Measurements from ENCODE around the gene KCP. TPM values are rescaled to one million over a fixed set of nuclear protein-coding genes. Genes with fewer than 3 reads are reported as not detected.

KCP gene
- total RNA-seq, 2 experiments from 2014 or later, result 1.4 to 2.3 TPM

DNA sequence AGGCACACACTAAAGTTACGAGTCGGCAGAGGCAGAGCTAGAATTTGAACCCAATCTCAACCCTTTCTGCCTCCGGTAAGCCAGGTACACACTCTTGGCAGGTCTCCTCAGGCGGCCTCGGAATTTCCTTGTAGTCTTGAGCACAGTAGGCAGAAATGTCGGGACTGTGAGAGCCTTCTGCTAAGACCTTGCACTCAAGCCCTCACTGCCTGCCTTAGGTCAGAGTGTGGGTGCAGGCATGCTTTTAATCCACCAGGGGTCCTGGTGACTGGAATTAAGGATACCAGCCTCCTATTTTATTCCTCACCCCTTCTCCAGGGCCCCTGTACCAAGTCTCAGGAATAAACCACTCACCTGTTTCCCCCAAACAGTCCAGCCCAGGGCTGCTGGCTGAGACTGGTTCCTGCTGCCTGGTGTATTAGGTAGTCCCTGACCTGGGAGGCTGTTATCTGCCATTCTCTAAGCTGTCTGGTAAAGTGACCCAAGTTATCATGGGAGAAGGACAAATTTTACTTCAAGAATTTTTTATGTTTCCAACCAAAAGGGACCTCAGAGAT, 47.0 kb downstream of the KCP start:
- Histone ChIP-seq H2AFZ (ENCODE audit: low read length) (peak overlapping the region; percentile 32; the same call in 1 of the 2 replicates), H3K79me2 (ENCODE audit: insufficient read depth, low read depth, low read length) (peaks cover 20% of the 10 kb centered on the region), H3K4me2 (ENCODE audit: low read length) (peak overlapping the region; percentile 92), H3K9me2 (ENCODE audit: insufficient read depth, low read length) (no peaks in the 10 kb centered on the region), H3K27ac (ENCODE audit: low read depth, low read length, poor library complexity, severe bottlenecking) (peak overlapping the region; percentile 36), H4K20me1 (ENCODE audit: insufficient read depth, low read length) (peaks cover 4% of the 10 kb centered on the region; the same call in 1 of the 2 replicates), H3K9me3 (ENCODE audit: low read length) (no peaks in the 10 kb centered on the region), H3K36me3 (ENCODE audit: insufficient read depth, low read length) (peaks cover 20% of the 10 kb centered on the region; the same call in 1 of the 2 replicates), H3K4me1 (ENCODE audit: insufficient read depth, low read length, poor library complexity, severe bottlenecking) (peaks cover 30% of the 10 kb centered on the region), H3K4me3 (ENCODE audit: low read depth, low read length, poor library complexity, severe bottlenecking) (peak overlapping the region; percentile 83)
- peak; percentile 81 for DNase-seq (ENCODE audit: low spot score)
- intact Hi-C loops (cut with micrococcal nuclease; ENCODE audit: unreplicated experiment), result loop anchor here (1.0 kb wide), 2 partner anchors 20 to 228 kb away; no protein-coding TSS in a partner anchor
- ChIA-PET CTCF (ENCODE audit: unreplicated experiment) (interaction anchor here (1.3 to 1.7 kb wide), 5 partner anchors 7 to 37 kb away, joined by 4 to 9 read pairs (median 5); no protein-coding TSS in a partner anchor), POLR2A (interaction anchor here (0.7 to 2.9 kb wide), 10 partner anchors 9 to 362 kb away, joined by 3 to 12 read pairs (median 4); partner anchors contain the start of genes AHCYL2 and CALU)
- TF ChIP-seq EZH2phosphoT487 (IDR thresholded peaks at IDR 0.05; ENCODE audit: borderline replicate concordance, low read depth, low read length), result no peak
- peak; percentile 77 for TF ChIP-seq CTCF (conservative IDR thresholded peaks at IDR 0.05; ENCODE audit: low read length)
- BruUV-seq (replicated peaks), result no TSS peak

GRCh38 chr7:128862571-128863432, 47.7 kb downstream of the KCP start, which contains the start of gene ATP6V1F:
ATP6V1F (plus strand) TSS chr7:128862856; CDS start chr7:128862905, 49 bp downstream.
- intact Hi-C loops (cut with micrococcal nuclease; ENCODE audit: unreplicated experiment), result loop anchor here (1.0 kb wide), 2 partner anchors 20 to 228 kb away; no protein-coding TSS in a partner anchor
- Histone ChIP-seq H3K9me2 (ENCODE audit: insufficient read depth, low read length) (no peaks in the 10 kb centered on the region), H3K4me2 (ENCODE audit: low read length) (peak within 1 kb of the TSS; percentile 92), H4K20me1 (ENCODE audit: insufficient read depth, low read length) (peaks cover 4% of the 10 kb centered on the region; the same call in 1 of the 2 replicates), H3K27ac (ENCODE audit: low read depth, low read length, poor library complexity, severe bottlenecking) (peak within 1 kb of the TSS; percentile 36), H3K36me3 (ENCODE audit: insufficient read depth, low read length) (peaks cover 20% of the 10 kb centered on the region; the same call in 1 of the 2 replicates), H2AFZ (ENCODE audit: low read length) (peak within 1 kb of the TSS; percentile 96), H3K4me1 (ENCODE audit: insufficient read depth, low read length, poor library complexity, severe bottlenecking) (peaks cover 30% of the 10 kb centered on the region), H3K9me3 (ENCODE audit: low read length) (no peaks in the 10 kb centered on the region), H3K79me2 (ENCODE audit: insufficient read depth, low read depth, low read length) (peaks cover 20% of the 10 kb centered on the region), H3K4me3 (ENCODE audit: low read depth, low read length, poor library complexity, severe bottlenecking) (peak within 1 kb of the TSS; percentile 83)
- peak; percentile 98 for DNase-seq (ENCODE audit: low spot score)
- ChIA-PET POLR2A (interaction anchor here (0.7 to 2.9 kb wide), 11 partner anchors 10 to 362 kb away, joined by 3 to 12 read pairs (median 4); partner anchors contain the start of genes AHCYL2 and CALU), CTCF (ENCODE audit: unreplicated experiment) (interaction anchor here (0.5 to 1.7 kb wide), 10 partner anchors 8 to 1073 kb away, joined by 3 to 9 read pairs (median 4); no protein-coding TSS in a partner anchor)
- BruUV-seq (replicated peaks), result TSS peak; percentile 62
- TF ChIP-seq CTCF (conservative IDR thresholded peaks at IDR 0.05; ENCODE audit: low read length) (no peak), EZH2phosphoT487 (IDR thresholded peaks at IDR 0.05; ENCODE audit: borderline replicate concordance, low read depth, low read length) (no peak)
